Loucy (cell line): Measurements from ENCODE around the gene CNNM1.

Experiments
- CTCF ChIP-seq: fragments of 200-600 bp; sonication (generic); conservative IDR thresholded peaks from 2 replicates; pipeline ENCODE4 v1.5.1; 2014; ENCODE audit warnings: mild to moderate bottlenecking, antibody characterized with exemption, low read length
- EZH2phosphoT487 ChIP-seq: fragments of 200-600 bp; IDR thresholded peaks from 2 replicates; pipeline ENCODE4 v1.6.1; 2018; ENCODE audit warnings: antibody characterized with exemption, mild to moderate bottlenecking, moderate library complexity, borderline replicate concordance

DNA sequence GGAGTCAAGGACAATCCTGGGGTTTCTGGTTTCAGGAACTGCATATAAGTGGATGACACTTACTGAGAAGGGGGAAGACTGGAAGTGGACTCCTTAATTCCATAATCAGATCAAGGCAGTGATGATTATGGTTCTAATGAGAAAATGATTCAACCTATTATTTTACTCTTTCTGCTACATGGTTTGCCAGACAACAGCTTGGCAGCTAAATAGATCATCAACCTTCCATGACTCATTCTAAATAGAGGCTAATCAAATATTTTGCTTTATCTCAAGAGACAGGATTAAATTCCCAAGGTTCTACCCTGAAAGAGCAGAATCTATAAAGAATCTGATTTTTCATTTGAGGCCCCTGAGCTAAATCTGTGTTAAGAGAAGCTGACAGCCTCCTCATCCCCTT, 46.3 kb downstream of the CNNM1 start:
- TF ChIP-seq CTCF, result no peak
- TF ChIP-seq EZH2phosphoT487, result no peak
